Dermis lymphatic vessel endothelial cell (primary cell): ENCODE measurements around the gene FAAP24. TPM values are rescaled to one million over a fixed set of nuclear protein-coding genes. Genes with fewer than 3 reads are reported as not detected.

Experiments
- total RNA-seq: library from RNA; depleted of rRNA; stranded (reverse); fragments of >200 nt; gene quantifications from 2 replicates; pipeline ENCODE4 v1.2.1, GENCODE V29; 2014

Gene FAAP24, protein sequence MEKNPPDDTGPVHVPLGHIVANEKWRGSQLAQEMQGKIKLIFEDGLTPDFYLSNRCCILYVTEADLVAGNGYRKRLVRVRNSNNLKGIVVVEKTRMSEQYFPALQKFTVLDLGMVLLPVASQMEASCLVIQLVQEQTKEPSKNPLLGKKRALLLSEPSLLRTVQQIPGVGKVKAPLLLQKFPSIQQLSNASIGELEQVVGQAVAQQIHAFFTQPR
- total RNA-seq, result 1.5 and 2.2 TPM in 2 replicates

DNA sequence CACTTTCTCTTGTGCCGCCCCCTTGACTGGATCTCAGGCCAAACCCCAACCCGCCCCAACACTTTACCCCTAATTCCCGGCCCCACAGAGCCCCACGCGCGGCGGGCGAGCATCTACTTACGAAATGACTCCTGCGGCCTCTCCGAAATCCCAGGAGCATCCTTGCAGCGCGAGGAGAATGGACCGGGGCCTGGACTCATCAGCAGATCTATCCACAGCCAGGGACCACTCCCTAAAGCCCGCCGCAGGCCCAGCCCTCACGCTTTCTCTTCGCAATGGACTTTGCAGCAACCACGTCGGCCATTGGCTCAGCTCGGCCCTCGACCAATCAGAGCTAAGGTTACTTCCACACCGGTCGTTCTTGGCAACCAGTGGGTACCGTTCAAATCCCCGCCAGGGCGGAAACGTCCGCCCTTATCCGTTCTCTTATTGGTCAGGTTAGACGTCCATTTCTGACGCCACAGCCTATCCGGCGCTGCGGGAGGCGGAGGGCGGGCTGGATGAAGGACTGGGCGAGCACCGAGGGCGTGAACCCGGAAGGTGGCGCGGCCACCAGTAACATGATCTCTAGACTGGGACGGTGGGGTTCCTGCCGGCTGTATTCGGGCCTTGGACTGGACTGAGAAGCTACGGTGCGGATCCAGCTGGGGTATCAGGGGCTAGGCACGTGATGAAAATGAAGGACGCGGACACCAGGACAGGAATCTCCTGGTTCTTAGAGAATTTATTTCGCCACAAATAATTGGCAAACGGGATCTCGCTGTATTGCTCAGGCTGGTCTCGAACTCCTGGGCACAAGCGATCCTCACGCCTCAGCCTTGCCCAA, at the start of gene FAAP24, which contains the start of gene CEP89:
FAAP24 (plus strand) TSS at position 528 of the 826 bp plus-strand sequence. CDS start 955 bp downstream, outside the sequence.
CEP89 (minus strand) TSS at position 244 of the 826 bp plus-strand sequence; CDS start at position 160, 84 bp downstream.

Other genes starting within 250 kb of the FAAP24 start
- gene SLC7A9, start 102.5 kb upstream of the FAAP24 start, total RNA-seq, result not detected in 2 replicates
- 5.0 and 5.9 TPM in 2 replicates for gene CEP89, start 284 bp upstream of the FAAP24 start, total RNA-seq
- gene RHPN2, start 92.6 kb downstream of the FAAP24 start, total RNA-seq, result 9.6 and 11.0 TPM in 2 replicates
- 5.5 and 6.9 TPM in 2 replicates for gene GPATCH1, start 108.9 kb downstream of the FAAP24 start, total RNA-seq
- under 0.01 and 0.09 TPM in 2 replicates for gene WDR88, start 159.9 kb downstream of the FAAP24 start, total RNA-seq
- 3.9 and 6.8 TPM in 2 replicates for gene LRP3, start 222.1 kb downstream of the FAAP24 start, total RNA-seq